K562 (cell line): ENCODE measurements around the gene TECPR2. TPM values are rescaled to one million over a fixed set of nuclear protein-coding genes. Genes with fewer than 3 reads are reported as not detected.

ENCODE experiments used
- ARHGAP35 ChIP-seq: fragments of 450-650 bp; IDR thresholded peaks from 2 replicates; pipeline ENCODE4 v1.6.1; 2018; ENCODE audit not compliant: partially characterized antibody
- DNMT1 ChIP-seq: fragments of 450-650 bp; IDR thresholded peaks from 2 replicates; pipeline ENCODE4 v1.6.1; 2016; ENCODE audit warnings: antibody characterized with exemption, mild to moderate bottlenecking
- EHMT2 ChIP-seq: fragments of 450-650 bp; IDR thresholded peaks from 2 replicates; pipeline ENCODE4 v1.6.1; 2018; ENCODE audit warnings: antibody characterized with exemption
- ETV6 ChIP-seq, 3 experiments: fragments of 150-350 bp in 1 of 3; sonication (generic) in 1 of 3; formaldehyde crosslinking in 1 of 3; IDR thresholded peaks; 2 replicates each; pipeline versions ENCODE4 v1.6.1 to v1.8.0; 2014 to 2022; ENCODE audit warnings: borderline replicate concordance in 2 of 3, low read depth in 2 of 3, antibody characterized with exemption in 1 of 3, low read length in 1 of 3, mild to moderate bottlenecking in 1 of 3, missing genetic modification reagents in 1 of 3
- JUND ChIP-seq, 2 experiments: IDR thresholded peaks; 2 replicates in 1 of 2; 3 replicates in 1 of 2; pipeline ENCODE4 v1.6.1; 2011; ENCODE audit warnings: borderline replicate concordance in 2 of 2, low read depth in 2 of 2, low read length in 2 of 2, improper control_type of control experiment in 1 of 2, missing biosample characterization in 1 of 2, missing genetic modification characterization in 1 of 2, missing genetic modification reagents in 1 of 2
- MBD2 ChIP-seq: sonication (generic); IDR thresholded peaks from 2 replicates; pipeline ENCODE4 v1.6.1; 2016; ENCODE audit warnings: low read depth, borderline replicate concordance
- RERE ChIP-seq: sonication (generic); formaldehyde crosslinking; IDR thresholded peaks from 2 replicates; pipeline ENCODE4 v1.8.0; 2023; ENCODE audit warnings: missing genetic modification reagents, mild to moderate bottlenecking, borderline replicate concordance
- SMAD4 ChIP-seq: fragments of 250-450 bp; sonication (Bioruptor Pico); conservative IDR thresholded peaks from 2 replicates; pipeline ENCODE4 v1.8.0; 2021; ENCODE audit warnings: inconsistent platforms, mild to moderate bottlenecking, moderate library complexity
- SMARCE1 ChIP-seq: fragments of 450-650 bp; IDR thresholded peaks from 2 replicates; pipeline ENCODE4 v1.7.1; 2016; ENCODE audit warnings: mild to moderate bottlenecking
- SNIP1 ChIP-seq: fragments of 450-650 bp; IDR thresholded peaks from 2 replicates; pipeline ENCODE4 v1.7.1; 2017; ENCODE audit warnings: low read depth, mild to moderate bottlenecking
- ZNF583 ChIP-seq: fragments of 250-450 bp; sonication (Bioruptor Pico); IDR thresholded peaks from 2 replicates; pipeline ENCODE4 v1.4.0; 2020
- polyA plus RNA-seq, 8 experiments: library from polyadenylated mRNA; depleted of rRNA in 4 of 8; stranded (reverse) in 5 of 8; unstranded in 3 of 8; fragments of >200 nt; fragmentation: Nextera tagmentation in 2 of 8; fragmentation: Illumina TruSeq in 1 of 8; extraction: Ambion mirVana in 2 of 8; extraction: Trizol in 1 of 8; gene quantifications; 2 replicates each; pipeline versions ENCODE4 v1.2.1 to v1.2.3, GENCODE V29; 2011 to 2014; ENCODE audit warnings: inconsistent platforms in 1 of 8, missing spikeins in 1 of 8
- total RNA-seq, 7 experiments: library from RNA; depleted of rRNA in 6 of 7; stranded (reverse); fragments of >200 nt in 6 of 7; fragmentation: Illumina TruSeq in 2 of 7; extraction: Trizol in 2 of 7; gene quantifications; 2 replicates each; pipeline versions ENCODE4 v1.2.1 to v1.2.3, GENCODE V29; 2011 to 2021; ENCODE audit warnings: low replicate concordance in 1 of 7

The TECPR2 gene
- total and polyA plus RNA-seq, 9 of the 15 experiments (the other 6 are each of a cell fraction or from before 2014, with no cell fraction given) = 0.04 to 3.0 (median 0.83) TPM

- TF ChIP-seq JUND (IDR thresholded peaks at IDR 0.05; ENCODE audit: borderline replicate concordance, low read depth, low read length) (no peak), JUND (tag; IDR thresholded peaks at IDR 0.05; ENCODE audit: borderline replicate concordance, low read depth, low read length) (0 out of 3 replicates have a peak, but pooled peaks have one; percentile 7), EHMT2 (peak; percentile 56; the same call in 1 of the 2 replicates), DNMT1 (0 out of 2 replicates have a peak, but pooled peaks have one; percentile 33), SNIP1 (peak; percentile 54; the same call in 1 of the 2 replicates), ARHGAP35 (peak; percentile 71), SMARCE1 (0 out of 2 replicates have a peak, but pooled peaks have one; percentile 26), RERE (CRISPR knock-in tag) (0 out of 2 replicates have a peak, but pooled peaks have one; percentile 33), ZNF583 (CRISPR knock-in tag) (no peak), ETV6 (IDR thresholded peaks at IDR 0.05; ENCODE audit: borderline replicate concordance in 1 of 2, low read depth in 2 of 2, low read length in 1 of 2) (peak in 1 of 2 experiments; percentile 81; a peak in 2 of 4 replicates), ETV6 (CRISPR knock-in tag; IDR thresholded peaks at IDR 0.05; ENCODE audit: borderline replicate concordance) (no peak), MBD2 (no peak), SMAD4 (CRISPR knock-in tag) (no peak; the same call in 1 of the 2 replicates)
Measured at GRCh38 chr14:102525219-102525928, 162.6 kb downstream of the TECPR2 start (continued).
